Breast epithelium (tissue), 4 donors: ENCODE data around the gene SMPX. TPM values are rescaled to one million over a fixed set of nuclear protein-coding genes. Genes with fewer than 3 reads are reported as not detected.

Experiments used
- DNase-seq, 2 donors: peaks; one replicate each; pipeline ENCODE4 v3.0.0-alpha.2; 2019; ENCODE audit warnings: low spot score in 2 of 2
- H3K27ac ChIP-seq, 2 donors: fragments of 200-600 bp; sonication (generic) in 1 of 2; one replicate each; pipeline ENCODE4 v1.5.1; 2016 to 2019; ENCODE audit warnings: mild to moderate bottlenecking in 1 of 2
- H3K27me3 ChIP-seq, 2 donors: fragments of 200-600 bp; sonication (generic) in 1 of 2; one replicate each; pipeline versions ENCODE4 v1.5.1 to v1.6.0; 2017 to 2019; ENCODE audit warnings: control low read depth in 1 of 2, mild to moderate bottlenecking in 1 of 2
- H3K36me3 ChIP-seq: fragments of 200-600 bp; one replicate; pipeline ENCODE4 v1.5.1; 2019
- H3K4me1 ChIP-seq, 2 donors: fragments of 200-600 bp; sonication (generic); one replicate each; pipeline ENCODE4 v1.5.1; 2016 to 2019; ENCODE audit warnings: control low read depth in 1 of 2
- H3K4me3 ChIP-seq, 3 donors: fragments of 200-600 bp; sonication (generic); 1 replicate in 2 of 3; 2 replicates in 1 of 3; pipeline ENCODE4 v1.5.1; 2016 to 2019; ENCODE audit warnings: mild to moderate bottlenecking in 3 of 3, moderate library complexity in 2 of 3
- H3K9me3 ChIP-seq, 2 donors: fragments of 200-600 bp; sonication (generic) in 1 of 2; one replicate each; pipeline ENCODE4 v1.5.1; 2016 to 2019; ENCODE audit warnings: control low read depth in 1 of 2
- POLR2A ChIP-seq: fragments of 450-650 bp; IDR thresholded peaks from one replicate; pipeline ENCODE4 v1.6.1; 2016; ENCODE audit warnings: antibody characterized with exemption, mild to moderate bottlenecking, moderate library complexity
- POLR2AphosphoS5 ChIP-seq, 3 donors: sonication (generic); formaldehyde crosslinking; IDR thresholded peaks; one replicate each; pipeline ENCODE4 v1.6.1; 2017; ENCODE audit warnings: antibody characterized with exemption in 3 of 3
- intact Hi-C: fragments of 100-400 bp; cut with DNase I; formaldehyde crosslinking; loops from one replicate; pipeline ENCODE4 v1.15.1; 2023; ENCODE audit warnings: low total_unique reads
- total RNA-seq, 3 donors: library from RNA; depleted of rRNA; stranded (reverse); fragments of >200 nt; gene quantifications; one replicate each; pipeline ENCODE4 v1.1.0, GENCODE V29; 2016
- TF ChIP-seq, protein P1 (sequence below), 3 donors: fragments of 450-650 bp; IDR thresholded peaks; one replicate each; pipeline ENCODE4 v1.5.1; 2016 to 2017; ENCODE audit warnings: antibody characterized with exemption in 3 of 3, mild to moderate bottlenecking in 3 of 3, moderate library complexity in 3 of 3

The SMPX gene
- total RNA-seq, 3 donors from 2014 or later, result 1.0 TPM; not detected in 2

DNA sequence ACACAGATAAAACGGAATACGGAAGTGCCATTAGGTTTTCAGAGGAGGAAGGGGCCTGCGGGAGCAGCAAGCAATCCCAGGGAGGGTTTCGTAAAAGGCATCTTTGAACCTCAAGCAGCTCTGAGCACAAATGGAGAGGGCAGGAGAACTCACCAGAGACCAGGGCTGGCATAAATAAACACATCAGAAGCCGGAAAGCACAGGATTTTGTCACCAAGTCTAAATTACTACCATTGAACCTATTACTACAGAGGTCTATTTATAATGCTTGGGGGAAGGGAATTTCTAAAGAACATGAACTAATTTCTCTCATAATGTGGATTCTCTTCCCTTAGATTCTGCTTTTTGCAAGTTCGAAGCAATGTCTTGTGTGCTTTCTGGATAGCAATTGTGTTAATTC, 41.9 kb upstream of the SMPX start:
- DNase-seq, result no peak
- intact Hi-C loops, result no loop called here
- H3K27ac ChIP-seq, result no peak overlapping the region

DNA sequence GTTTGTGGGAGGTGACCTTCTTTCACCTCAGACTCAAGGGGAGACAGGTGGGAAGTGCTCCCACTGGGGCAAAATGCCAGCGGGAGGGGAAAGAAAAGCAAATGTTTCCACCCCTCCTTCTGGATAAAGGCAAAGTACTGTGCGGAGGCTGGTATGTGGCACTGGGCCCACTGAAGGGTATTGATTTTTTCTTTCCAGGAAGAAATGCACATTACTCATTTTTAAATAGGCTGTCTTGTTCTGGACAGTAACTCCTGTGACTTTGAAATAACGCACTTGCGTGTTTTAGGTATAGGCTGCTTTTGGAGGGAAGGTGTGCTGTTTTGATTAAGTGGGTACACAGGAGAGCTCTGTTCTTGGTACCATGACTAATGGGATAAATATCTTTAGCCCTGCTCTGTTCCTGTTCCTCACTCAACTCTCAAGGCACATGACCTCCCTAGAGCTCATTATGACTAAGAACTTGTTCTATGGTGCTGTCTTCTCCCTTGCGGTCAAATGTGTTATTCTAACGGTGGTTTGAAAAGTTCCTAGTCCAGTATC, 40.8 kb upstream of the SMPX start:
- Histone ChIP-seq H3K4me3 (no peak overlapping the region), H3K27me3 (peaks cover 0 to 12% of the 10 kb centered on the region in 2 donors), H3K4me1 (no peaks in the 10 kb centered on the region), H3K36me3 (no peaks in the 10 kb centered on the region), H3K27ac (peak overlapping the region; percentile 5 to 69), H3K9me3 (no peaks in the 10 kb centered on the region)
- no peak for TF ChIP-seq POLR2A
- no peak for TF ChIP-seq POLR2AphosphoS5 (IDR thresholded peaks at IDR 0.05)
- TF ChIP-seq, protein P1, sequence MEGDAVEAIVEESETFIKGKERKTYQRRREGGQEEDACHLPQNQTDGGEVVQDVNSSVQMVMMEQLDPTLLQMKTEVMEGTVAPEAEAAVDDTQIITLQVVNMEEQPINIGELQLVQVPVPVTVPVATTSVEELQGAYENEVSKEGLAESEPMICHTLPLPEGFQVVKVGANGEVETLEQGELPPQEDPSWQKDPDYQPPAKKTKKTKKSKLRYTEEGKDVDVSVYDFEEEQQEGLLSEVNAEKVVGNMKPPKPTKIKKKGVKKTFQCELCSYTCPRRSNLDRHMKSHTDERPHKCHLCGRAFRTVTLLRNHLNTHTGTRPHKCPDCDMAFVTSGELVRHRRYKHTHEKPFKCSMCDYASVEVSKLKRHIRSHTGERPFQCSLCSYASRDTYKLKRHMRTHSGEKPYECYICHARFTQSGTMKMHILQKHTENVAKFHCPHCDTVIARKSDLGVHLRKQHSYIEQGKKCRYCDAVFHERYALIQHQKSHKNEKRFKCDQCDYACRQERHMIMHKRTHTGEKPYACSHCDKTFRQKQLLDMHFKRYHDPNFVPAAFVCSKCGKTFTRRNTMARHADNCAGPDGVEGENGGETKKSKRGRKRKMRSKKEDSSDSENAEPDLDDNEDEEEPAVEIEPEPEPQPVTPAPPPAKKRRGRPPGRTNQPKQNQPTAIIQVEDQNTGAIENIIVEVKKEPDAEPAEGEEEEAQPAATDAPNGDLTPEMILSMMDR (IDR thresholded peaks at IDR 0.05), result no peak
- intact Hi-C loops, result no loop called here
- DNase-seq, result no peak

More for the DNA sequence above, 41.9 kb upstream of the SMPX start:
- Histone ChIP-seq H3K4me1 (no peaks in the 10 kb centered on the region), H3K9me3 (no peaks in the 10 kb centered on the region), H3K27me3 (peaks cover 0 to 12% of the 10 kb centered on the region in 2 donors), H3K4me3 (no peak overlapping the region), H3K36me3 (no peaks in the 10 kb centered on the region)
- TF ChIP-seq POLR2AphosphoS5 (IDR thresholded peaks at IDR 0.05) (no peak), POLR2A (no peak)
- TF ChIP-seq, protein P1 (IDR thresholded peaks at IDR 0.05), result no peak

DNA sequence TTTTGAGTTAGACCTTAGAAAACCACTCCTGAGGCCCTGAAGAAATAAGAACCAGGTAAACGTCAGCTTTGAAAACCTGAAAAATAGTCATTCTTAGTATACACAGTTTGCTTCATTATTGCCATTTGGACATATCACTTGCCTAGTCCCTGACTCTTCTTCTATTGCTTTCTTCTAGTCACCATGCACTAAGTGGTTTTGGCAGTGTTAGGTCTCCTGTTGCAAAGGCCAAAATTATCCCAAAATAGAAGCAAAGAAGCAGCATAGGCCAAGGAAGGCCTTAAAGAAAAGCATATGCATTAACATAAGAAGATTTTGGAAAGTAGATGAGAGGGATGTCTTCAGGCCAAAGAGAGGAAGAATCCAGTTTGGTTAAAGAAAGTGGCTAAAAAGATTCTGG, 24.1 kb upstream of the SMPX start:
- TF ChIP-seq, protein P1 (IDR thresholded peaks at IDR 0.05), result no peak
- TF ChIP-seq POLR2A (no peak), POLR2AphosphoS5 (IDR thresholded peaks at IDR 0.05) (no peak)
- Histone ChIP-seq H3K27ac (no peak overlapping the region), H3K4me3 (no peak overlapping the region), H3K36me3 (no peaks in the 10 kb centered on the region), H3K27me3 (peaks cover 0 to 8% of the 10 kb centered on the region in 2 donors), H3K9me3 (no peaks in the 10 kb centered on the region), H3K4me1 (no peaks in the 10 kb centered on the region)
- no peak for DNase-seq
- intact Hi-C loops, result no loop called here

DNA sequence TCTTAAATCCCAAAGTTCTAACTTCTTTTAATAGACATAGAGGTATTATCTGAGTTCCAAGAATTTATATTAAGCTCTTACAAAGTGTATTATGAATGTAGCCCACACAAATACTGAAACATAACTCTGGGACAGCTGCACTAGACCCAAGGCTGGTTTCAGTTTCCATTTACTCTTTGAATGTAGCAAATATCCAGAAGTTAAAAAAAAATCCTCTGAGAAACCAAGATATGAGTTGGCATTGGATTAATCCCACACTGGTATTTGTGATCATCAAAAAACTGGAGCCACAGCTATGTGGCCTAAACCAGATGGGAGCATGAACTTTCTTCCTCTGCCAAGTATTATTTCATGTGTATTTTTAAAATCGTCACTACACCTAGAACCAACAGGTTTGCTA, 23.6 kb upstream of the SMPX start:
- intact Hi-C loops, result no loop called here
- Histone ChIP-seq H3K27ac (no peak overlapping the region), H3K36me3 (no peaks in the 10 kb centered on the region), H3K27me3 (peaks cover 0 to 8% of the 10 kb centered on the region in 2 donors), H3K9me3 (no peaks in the 10 kb centered on the region), H3K4me3 (no peak overlapping the region), H3K4me1 (no peaks in the 10 kb centered on the region)
- TF ChIP-seq POLR2A (no peak), POLR2AphosphoS5 (IDR thresholded peaks at IDR 0.05) (no peak)
- TF ChIP-seq, protein P1 (IDR thresholded peaks at IDR 0.05), result no peak
- no peak for DNase-seq

DNA sequence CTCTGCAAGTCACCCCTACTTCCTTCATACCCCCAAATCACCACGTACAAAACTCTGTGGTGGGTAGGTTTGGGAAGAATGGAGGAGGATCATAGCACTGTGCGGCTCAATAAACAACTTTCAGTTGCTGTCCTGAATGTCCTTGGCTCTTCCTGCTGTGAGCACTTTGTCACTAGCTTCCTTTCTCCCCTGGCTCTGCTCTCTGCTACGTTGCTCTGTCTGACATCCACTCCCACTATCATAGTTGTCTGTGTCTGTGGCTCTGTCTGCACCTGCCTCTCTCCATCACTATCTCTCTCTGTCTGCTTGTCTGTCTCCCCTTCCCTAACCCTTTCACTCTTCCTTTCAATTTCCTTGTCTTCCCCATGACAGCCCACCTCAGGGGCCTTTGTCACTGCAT, 21.2 kb upstream of the SMPX start:
- no peak for TF ChIP-seq POLR2AphosphoS5 (IDR thresholded peaks at IDR 0.05)
- TF ChIP-seq POLR2A, result no peak
- TF ChIP-seq, protein P1 (IDR thresholded peaks at IDR 0.05), result no peak
- Histone ChIP-seq H3K27ac (no peak overlapping the region), H3K4me1 (no peaks in the 10 kb centered on the region), H3K4me3 (no peak overlapping the region), H3K27me3 (peaks cover 0 to 3% of the 10 kb centered on the region in 2 donors), H3K9me3 (no peaks in the 10 kb centered on the region), H3K36me3 (no peaks in the 10 kb centered on the region)
- DNase-seq, result no peak
- intact Hi-C loops, result no loop called here
